IMR-90 (cell line): ENCODE results near the gene MISP3. TPM values are rescaled to one million over a fixed set of nuclear protein-coding genes. Genes with fewer than 3 reads are reported as not detected.

Experiments used
- ATAC-seq: fragments of 200-7000 bp; cut with Tn5 transposase; 2 replicates; pipeline ENCODE4 v1.9.1; 2020; ENCODE audit warnings: low read depth, mild to moderate bottlenecking, moderate library complexity
- BruUV-seq: library from RNA; stranded (reverse); fragments of 400-500 nt; replicated peaks from 2 replicates; lab custom pipeline; 2021; lab: Mats Ljungman, UMichigan
- CTCF ChIA-PET: fragments of 300-600 bp; formaldehyde crosslinking; extraction: SDS; loops from one replicate; lab custom pipeline; 2021; ENCODE audit warnings: antibody characterized with exemption; lab: Yijun Ruan, JAX
- POLR2A ChIA-PET: fragments of 300-600 bp; sonication (Branson Sonifier 250); formaldehyde crosslinking; loops from one replicate; lab custom pipeline; 2022; ENCODE audit warnings: antibody characterized with exemption; ENCODE audit not compliant: unreplicated experiment; lab: Charles Lee
- DNase-seq: peaks from one replicate; pipeline ENCODE4 v3.0.0; 2013
- H2AFZ ChIP-seq: replicated peaks from 2 replicates; pipeline ENCODE3; 2013; ENCODE audit warnings: low read length, mild to moderate bottlenecking; ENCODE audit not compliant: poor library complexity
- H2AK5ac ChIP-seq: 2 replicates; pipeline ENCODE4 v1.6.1; 2013; ENCODE audit warnings: low read depth, low read length, inconsistent platforms
- H2AK9ac ChIP-seq: replicated peaks from 2 replicates; pipeline ENCODE3; 2013; ENCODE audit warnings: mild to moderate bottlenecking, low read depth, low read length, moderate library complexity; ENCODE audit not compliant: poor library complexity
- H2BK120ac ChIP-seq: 2 replicates; pipeline ENCODE4 v1.6.1; 2013; ENCODE audit warnings: low read depth, low read length, inconsistent platforms
- H2BK15ac ChIP-seq: 3 replicates; pipeline ENCODE4 v1.6.1; 2013; ENCODE audit warnings: low read depth, low read length, inconsistent platforms
- H2BK20ac ChIP-seq: 2 replicates; pipeline ENCODE4 v1.6.1; 2013; ENCODE audit warnings: low read depth, mild to moderate bottlenecking, inconsistent platforms, low read length, moderate library complexity
- H2BK5ac ChIP-seq: 2 replicates; pipeline ENCODE4 v1.6.1; 2013; ENCODE audit warnings: mild to moderate bottlenecking, low read depth, low read length, inconsistent platforms; ENCODE audit not compliant: poor library complexity, severe bottlenecking
- H3K14ac ChIP-seq: replicated peaks from 2 replicates; pipeline ENCODE4 v1.6.1; 2013; ENCODE audit warnings: low read depth, low read length, inconsistent platforms
- H3K18ac ChIP-seq: 2 replicates; pipeline ENCODE4 v1.6.1; 2013; ENCODE audit warnings: low read depth, low read length, control low read depth
- H3K23ac ChIP-seq: 2 replicates; pipeline ENCODE4 v1.6.1; 2013; ENCODE audit warnings: low read depth, low read length, inconsistent platforms
- H3K27ac ChIP-seq: 2 replicates; pipeline ENCODE4 v1.5.1; 2013; ENCODE audit warnings: mild to moderate bottlenecking, control low read depth, low read length; ENCODE audit not compliant: insufficient read depth
- H3K27me3 ChIP-seq: 2 replicates; pipeline ENCODE4 v1.6.1; 2013; ENCODE audit warnings: low read length; ENCODE audit not compliant: control insufficient read depth, insufficient read depth
- H3K36me3 ChIP-seq: 2 replicates; pipeline ENCODE4 v1.6.1; 2013; ENCODE audit warnings: low read length, mixed read lengths; ENCODE audit not compliant: control insufficient read depth, insufficient read depth
- H3K4ac ChIP-seq: 2 replicates; pipeline ENCODE4 v1.6.1; 2013; ENCODE audit warnings: low read depth, low read length, inconsistent platforms
- H3K4me1 ChIP-seq: 2 replicates; pipeline ENCODE4 v1.6.1; 2013; ENCODE audit warnings: low read length, mixed read lengths; ENCODE audit not compliant: control insufficient read depth, insufficient read depth
- H3K4me2 ChIP-seq: 2 replicates; pipeline ENCODE4 v1.6.1; 2013; ENCODE audit warnings: low read depth, mild to moderate bottlenecking, control low read depth, low read length, moderate library complexity
- H3K4me3 ChIP-seq: 2 replicates; pipeline ENCODE4 v1.5.1; 2013; ENCODE audit warnings: low read depth, mild to moderate bottlenecking, control low read depth, low read length, moderate library complexity; ENCODE audit not compliant: insufficient read depth
- H3K56ac ChIP-seq: 2 replicates; pipeline ENCODE4 v1.6.1; 2013; ENCODE audit warnings: low read length, inconsistent platforms; ENCODE audit not compliant: insufficient read depth; ENCODE audit errors: extremely low read depth
- H3K79me1 ChIP-seq, 2 experiments: 2 replicates each; pipeline ENCODE4 v1.6.1; 2013; ENCODE audit warnings: low read length in 2 of 2, inconsistent platforms in 1 of 2, low read depth in 1 of 2
- H3K9ac ChIP-seq: 2 replicates; pipeline ENCODE4 v1.6.1; 2013; ENCODE audit warnings: low read depth, low read length, control low read depth
- H3K9me1 ChIP-seq: 2 replicates; pipeline ENCODE4 v1.6.1; 2013; ENCODE audit warnings: low read length, inconsistent platforms; ENCODE audit not compliant: insufficient read depth
- H3K9me3 ChIP-seq: 2 replicates; pipeline ENCODE4 v1.6.1; 2013; ENCODE audit warnings: low read length; ENCODE audit not compliant: control insufficient read depth, insufficient read depth
- H4K20me1 ChIP-seq: 2 replicates; pipeline ENCODE4 v1.6.1; 2013; ENCODE audit warnings: low read length, inconsistent platforms; ENCODE audit not compliant: insufficient read depth
- H4K5ac ChIP-seq: 2 replicates; pipeline ENCODE4 v1.6.1; 2013; ENCODE audit warnings: mild to moderate bottlenecking, low read depth, low read length, control low read depth
- H4K8ac ChIP-seq, 2 experiments: 2 replicates each; pipeline ENCODE4 v1.6.1; 2013; ENCODE audit warnings: low read depth in 2 of 2, low read length in 2 of 2, control low read depth in 1 of 2, inconsistent platforms in 1 of 2
- H4K91ac ChIP-seq: 2 replicates; pipeline ENCODE4 v1.6.1; 2013; ENCODE audit warnings: low read depth, low read length, inconsistent platforms; ENCODE audit not compliant: insufficient read depth
- FOS ChIP-seq: fragments of 150-350 bp; IDR thresholded peaks from 2 replicates; pipeline ENCODE4 v1.6.1; 2016; ENCODE audit warnings: low read depth, low read length
- MXI1 ChIP-seq: IDR thresholded peaks from 2 replicates; pipeline ENCODE4 v1.6.1; 2012; ENCODE audit warnings: low read depth, mild to moderate bottlenecking, low read length, moderate library complexity, borderline replicate concordance
- SMC3 ChIP-seq: fragments of 150-350 bp; IDR thresholded peaks from 2 replicates; pipeline ENCODE4 v1.6.1; 2016; ENCODE audit warnings: low read depth, mild to moderate bottlenecking, antibody characterized with exemption, low read length, moderate library complexity
- WGBS, 2 experiments: methylation state at CpG; one replicate each; pipeline versions ENCODE4 v1.1.5 to v1.1.7; 2013; ENCODE audit warnings: missing lambda C conversion rate in 2 of 2; ENCODE audit not compliant: insufficient read length in 1 of 2; ENCODE audit errors: extremely low coverage in 2 of 2; 5-methylcytosine and 5-hydroxymethylcytosine counted together
- dilution Hi-C: fragments of 300-500 bp; cut with HindIII; formaldehyde crosslinking; loops from one replicate; pipeline ENCODE4 v1.14.3; 2018; ENCODE audit warnings: low sequenced_read_pairs; ENCODE audit not compliant: unreplicated experiment
- in situ Hi-C: fragments of 300-500 bp; cut with MboI; formaldehyde crosslinking; loops from 3 replicates; pipeline ENCODE4 v1.14.3; 2019; ENCODE audit warnings: low sequenced_read_pairs, inconsistent platforms, mixed read lengths
- intact Hi-C: fragments of 100-400 bp; cut with micrococcal nuclease; formaldehyde crosslinking; loops from 2 replicates; pipeline ENCODE4 v1.10.0; 2022
- polyA plus RNA-seq, 3 experiments: library from polyadenylated mRNA; depleted of rRNA; stranded (reverse); fragments of >200 nt; gene quantifications; 2 replicates each; pipeline ENCODE4 v1.2.3, GENCODE V29; 2012; ENCODE audit warnings: low replicate concordance in 1 of 3
- total RNA-seq: library from RNA; depleted of rRNA; stranded (reverse); fragments of >200 nt; gene quantifications from 2 replicates; pipeline ENCODE4 v1.2.3, GENCODE V29; 2012

The MISP3 gene
- total and polyA plus RNA-seq, 2 of the 4 experiments (the other 2 are of a cell fraction), result under 0.01 to 0.68 TPM

- Histone ChIP-seq H2BK120ac (no peak overlapping the region), H3K14ac (no peak overlapping the region), H4K91ac (no peak overlapping the region), H3K27me3 (no peaks in the 10 kb centered on the region), H2AFZ (peak overlapping the region; percentile 87), H3K56ac (peak overlapping the region; percentile 16; the same call in 1 of the 2 replicates), H3K4me3 (peak overlapping the region; percentile 62), H3K4me2 (peak overlapping the region; percentile 63), H2AK9ac (peak overlapping the region; percentile 75), H3K36me3 (peaks cover 12% of the 10 kb centered on the region), H2BK15ac (no peak overlapping the region), H3K9me1 (no peaks in the 10 kb centered on the region), H3K9ac (peak overlapping the region; percentile 70; the same call in 1 of the 2 replicates), H3K23ac (peak overlapping the region; percentile 80; the same call in 1 of the 2 replicates), H2BK20ac (no peak overlapping the region), H3K9me3 (peaks cover 8% of the 10 kb centered on the region), H2BK5ac (peak overlapping the region; percentile 65), H3K79me1 (peaks cover 0 to 6% of the 10 kb centered on the region in 2 experiments; a peak in 2 of 4 replicates), H3K18ac (no peak overlapping the region), H3K27ac (peak overlapping the region; percentile 61; the same call in 1 of the 2 replicates), H4K20me1 (peaks cover 7% of the 10 kb centered on the region), H3K4ac (no peak overlapping the region), H2AK5ac (no peak overlapping the region), H3K4me1 (no peaks in the 10 kb centered on the region), H4K8ac (no peak overlapping the region), H4K5ac (no peak overlapping the region)
- intact Hi-C loops, result loop anchor here (2.0 kb wide), 1 partner anchor 47 kb away; the partner anchor contains the start of gene ASF1B
- DNase-seq, result peak; percentile 74
- BruUV-seq, result no TSS peak
- in situ Hi-C loops, result loop anchor here (25.0 kb wide), 1 partner anchor 328 kb away; the partner anchor contains the start of genes C19orf53 and MRI1
- no peak for TF ChIP-seq FOS
- no peak for TF ChIP-seq MXI1
- no peak for TF ChIP-seq SMC3
- ChIA-PET CTCF (no interaction called here), POLR2A (no interaction called here)
- ATAC-seq, result peak; percentile 27
- dilution Hi-C loops, result no loop called here
- 0% methylated on average over 69 of the region's 142 CpGs; no CpG with 5 or more reads in 1 of the 2 experiments for WGBS, 2 experiments
Observed at GRCh38 chr19:14089662-14090508, 17.3 kb downstream of the MISP3 start.
